Lung (tissue), 12 donors: ENCODE results near the gene TNFRSF4. TPM values are rescaled to one million over a fixed set of nuclear protein-coding genes. Genes with fewer than 3 reads are reported as not detected.

Experiments used
- ATAC-seq: fragments of 200-7000 bp; cut with Tn5 transposase; one replicate; pipeline ENCODE4 v1.9.1; 2020; ENCODE audit warnings: moderate number of reproducible peaks; ENCODE audit not compliant: insufficient read depth, low FRiP score
- DNase-seq, 3 donors: peaks; one replicate each; pipeline ENCODE4 v3.0.0-alpha.2; 2013 to 2017
- H3K27ac ChIP-seq, 2 donors: one replicate each; pipeline ENCODE4 v1.5.1; 2013; ENCODE audit warnings: mild to moderate bottlenecking in 2 of 2, moderate library complexity in 2 of 2, control low read depth in 1 of 2, inconsistent platforms in 1 of 2, low read depth in 1 of 2, low read length in 1 of 2
- H3K27me3 ChIP-seq, 3 donors: one replicate each; pipeline ENCODE4 v1.5.1; 2013; ENCODE audit warnings: low read length in 2 of 3; ENCODE audit not compliant: control insufficient read depth in 3 of 3, insufficient read depth in 3 of 3
- H3K36me3 ChIP-seq, 4 donors: one replicate each; pipeline ENCODE4 v1.5.1; 2013; ENCODE audit warnings: low read length in 4 of 4, mild to moderate bottlenecking in 1 of 4, moderate library complexity in 1 of 4; ENCODE audit not compliant: control insufficient read depth in 4 of 4, insufficient read depth in 4 of 4
- H3K4me1 ChIP-seq, 5 donors: one replicate each; pipeline ENCODE4 v1.5.1; 2013; ENCODE audit warnings: low read length in 5 of 5, mild to moderate bottlenecking in 2 of 5, moderate library complexity in 1 of 5; ENCODE audit not compliant: control insufficient read depth in 5 of 5, insufficient read depth in 5 of 5
- H3K4me3 ChIP-seq: one replicate; pipeline ENCODE4 v1.5.1; 2013; ENCODE audit warnings: mild to moderate bottlenecking, control low read depth, moderate library complexity
- H3K9ac ChIP-seq, 2 donors: one replicate each; pipeline ENCODE4 v1.5.1; 2013; ENCODE audit warnings: low read length in 2 of 2, control low read depth in 1 of 2; ENCODE audit not compliant: insufficient read depth in 1 of 2
- H3K9me3 ChIP-seq, 4 donors: one replicate each; pipeline ENCODE4 v1.5.1; 2013; ENCODE audit warnings: low read length in 3 of 4, mild to moderate bottlenecking in 1 of 4, moderate library complexity in 1 of 4; ENCODE audit not compliant: control insufficient read depth in 4 of 4, insufficient read depth in 3 of 4
- WGBS, 2 donors: extraction: QIAGEN DNeasy Blood & Tissue Kit; methylation state at CpG; one replicate each; pipeline ENCODE4 v1.1.7; 2013; 5-methylcytosine and 5-hydroxymethylcytosine counted together
- polyA plus RNA-seq, 2 donors: library from polyadenylated mRNA; stranded (reverse); fragments of 200-250 nt; gene quantifications; one replicate each; pipeline ENCODE4 v1.2.1, GENCODE V29; 2013
- total RNA-seq, 2 donors: library from RNA; depleted of rRNA in 1 of 2; stranded (reverse); fragments of >200 nt in 1 of 2; gene quantifications; one replicate each; pipeline ENCODE4 v1.2.1, GENCODE V29; 2014 to 2021
- TF ChIP-seq, protein P1 (sequence below): IDR thresholded peaks from 2 replicates; pipeline ENCODE4 v1.5.1; 2012; ENCODE audit warnings: mild to moderate bottlenecking; ENCODE audit errors: control extremely low read depth, extremely low read depth
- donor health status: control.
- donor health status: control.
- donor health status: Bipolar disorder and iron deficiency.
- donor health status: healthy.
- donor health status: DM: yes; HTN: yes; CAD: no.

Gene TNFRSF4
- total and polyA plus RNA-seq, 4 donors: 3.6 to 11.3 (median 6.9) TPM

DNA sequence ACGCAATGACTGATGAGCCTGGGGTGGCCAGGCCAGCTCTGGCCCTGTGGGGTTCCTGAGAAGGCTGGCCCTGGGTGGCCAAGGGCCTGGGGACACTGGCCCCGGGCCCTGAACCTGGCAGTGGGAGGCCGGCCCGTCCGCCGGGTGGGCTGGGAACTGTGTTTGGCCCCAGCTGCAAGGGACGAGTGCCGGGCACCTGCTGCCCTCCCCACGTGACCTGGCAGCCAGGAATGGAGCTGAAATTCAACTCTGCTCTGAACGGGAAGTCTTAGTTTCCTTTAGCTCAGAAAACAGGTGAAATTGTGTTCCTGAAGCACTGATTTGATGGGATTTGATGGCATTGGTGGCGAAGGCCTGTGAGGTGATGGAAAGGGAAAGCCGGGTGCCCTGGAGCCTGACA is 48.5 kb downstream of the TNFRSF4 start:
- WGBS, 2 donors: 77 to 87% methylated on average over 12 of the region's 12 CpGs

DNA sequence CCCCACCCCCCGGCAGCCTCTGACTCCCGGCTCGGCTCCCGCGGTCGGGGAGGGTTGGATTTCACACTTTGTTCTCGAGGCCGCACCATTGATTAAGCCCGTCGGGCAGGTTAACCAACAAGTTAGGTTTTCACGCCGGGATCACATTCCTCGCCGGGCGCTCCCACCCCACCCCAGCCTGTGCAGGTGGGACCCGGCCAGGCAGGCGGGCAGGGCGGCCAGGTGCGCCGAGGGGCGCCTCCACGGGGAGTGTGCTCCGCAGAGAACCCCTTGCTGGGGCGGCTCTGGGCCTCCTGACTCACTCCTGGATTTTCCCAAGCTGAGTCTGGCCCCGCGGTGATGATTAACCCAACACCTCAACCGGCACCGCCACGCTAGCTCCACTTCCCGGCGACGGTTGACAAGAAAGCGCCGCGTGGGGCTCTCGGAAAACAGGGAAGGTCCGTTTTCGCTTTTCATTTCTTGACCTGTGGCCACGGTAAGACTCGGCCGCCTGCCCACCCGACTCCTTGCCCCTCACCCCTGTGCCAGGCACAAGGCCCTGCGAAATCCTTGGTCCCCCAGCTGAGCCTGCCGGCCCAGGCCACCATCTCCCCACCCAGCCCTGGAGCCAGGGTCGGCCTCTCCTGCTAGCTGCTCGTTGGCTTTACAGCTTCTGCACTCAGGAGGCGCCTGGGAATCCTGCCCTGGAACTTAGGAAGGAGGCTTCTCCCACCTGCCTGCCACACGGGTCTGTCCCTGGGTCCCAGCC is 49.1 kb downstream of the TNFRSF4 start:
- Histone ChIP-seq H3K4me1 (peaks cover 0 to 12% (median 0%) of the 10 kb centered on the region in 5 donors), H3K27ac (no peak overlapping the region), H3K9ac (no peak overlapping the region), H3K27me3 (peaks cover 0 to 4% (median 3%) of the 10 kb centered on the region in 3 donors), H3K9me3 (no peaks in the 10 kb centered on the region), H3K36me3 (no peaks in the 10 kb centered on the region), H3K4me3 (no peak overlapping the region)
- ATAC-seq (no peak), DNase-seq (peak; percentile 36 to 61 (median 60))
- 62 to 73% methylated on average over 48 of the region's 48 CpGs for WGBS, 2 donors
- TF ChIP-seq, protein P1, sequence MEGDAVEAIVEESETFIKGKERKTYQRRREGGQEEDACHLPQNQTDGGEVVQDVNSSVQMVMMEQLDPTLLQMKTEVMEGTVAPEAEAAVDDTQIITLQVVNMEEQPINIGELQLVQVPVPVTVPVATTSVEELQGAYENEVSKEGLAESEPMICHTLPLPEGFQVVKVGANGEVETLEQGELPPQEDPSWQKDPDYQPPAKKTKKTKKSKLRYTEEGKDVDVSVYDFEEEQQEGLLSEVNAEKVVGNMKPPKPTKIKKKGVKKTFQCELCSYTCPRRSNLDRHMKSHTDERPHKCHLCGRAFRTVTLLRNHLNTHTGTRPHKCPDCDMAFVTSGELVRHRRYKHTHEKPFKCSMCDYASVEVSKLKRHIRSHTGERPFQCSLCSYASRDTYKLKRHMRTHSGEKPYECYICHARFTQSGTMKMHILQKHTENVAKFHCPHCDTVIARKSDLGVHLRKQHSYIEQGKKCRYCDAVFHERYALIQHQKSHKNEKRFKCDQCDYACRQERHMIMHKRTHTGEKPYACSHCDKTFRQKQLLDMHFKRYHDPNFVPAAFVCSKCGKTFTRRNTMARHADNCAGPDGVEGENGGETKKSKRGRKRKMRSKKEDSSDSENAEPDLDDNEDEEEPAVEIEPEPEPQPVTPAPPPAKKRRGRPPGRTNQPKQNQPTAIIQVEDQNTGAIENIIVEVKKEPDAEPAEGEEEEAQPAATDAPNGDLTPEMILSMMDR: no peak

More for the DNA sequence above, 48.5 kb downstream of the TNFRSF4 start:
- Histone ChIP-seq H3K9me3 (no peaks in the 10 kb centered on the region), H3K27me3 (peaks cover 0 to 4% (median 3%) of the 10 kb centered on the region in 3 donors), H3K36me3 (no peaks in the 10 kb centered on the region), H3K4me1 (peaks cover 0 to 12% (median 0%) of the 10 kb centered on the region in 5 donors), H3K27ac (no peak overlapping the region), H3K4me3 (no peak overlapping the region), H3K9ac (no peak overlapping the region)
- TF ChIP-seq, protein P1: no peak
- ATAC-seq (no peak), DNase-seq (no peak)

DNA sequence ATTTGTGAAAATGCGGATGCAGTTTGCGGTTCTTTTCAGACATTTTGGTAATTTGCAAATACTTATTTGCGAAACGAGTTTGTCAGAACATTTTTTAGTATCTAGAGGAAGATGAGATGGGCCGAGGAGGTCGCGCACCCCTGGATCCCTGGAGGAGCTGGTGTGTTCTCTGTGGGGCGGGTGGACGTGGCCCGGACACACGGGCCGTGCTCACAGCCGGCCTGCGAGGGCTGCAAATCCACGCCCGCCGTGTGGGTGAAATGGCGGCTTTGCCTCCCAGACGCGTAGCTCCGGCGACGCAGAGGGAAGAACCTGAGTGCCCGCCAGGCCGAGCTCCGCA is 49.6 kb downstream of the TNFRSF4 start:
- Histone ChIP-seq H3K27ac (no peak overlapping the region), H3K4me3 (no peak overlapping the region), H3K36me3 (no peaks in the 10 kb centered on the region), H3K9me3 (no peaks in the 10 kb centered on the region), H3K9ac (peak overlapping the region in 1 of 2 donors; percentile 46), H3K27me3 (peaks cover 0 to 3% (median 2%) of the 10 kb centered on the region in 3 donors), H3K4me1 (peaks cover 0 to 12% (median 0%) of the 10 kb centered on the region in 5 donors)
- DNase-seq (no peak), ATAC-seq (no peak)
- 67 to 87% methylated on average over 22 to 26 of the region's 26 CpGs for WGBS, 2 donors
- TF ChIP-seq, protein P1: no peak
